Lung (tissue), 12 donors: ENCODE data around the gene ARSG. TPM values are rescaled to one million over a fixed set of nuclear protein-coding genes. Genes with fewer than 3 reads are reported as not detected.

Experiments
- ATAC-seq: fragments of 200-7000 bp; cut with Tn5 transposase; one replicate; pipeline ENCODE4 v1.9.1; 2020; ENCODE audit warnings: moderate number of reproducible peaks; ENCODE audit not compliant: insufficient read depth, low FRiP score
- DNase-seq, 3 donors: peaks; one replicate each; pipeline ENCODE4 v3.0.0-alpha.2; 2013 to 2017
- H3K27ac ChIP-seq, 2 donors: one replicate each; pipeline ENCODE4 v1.5.1; 2013; ENCODE audit warnings: mild to moderate bottlenecking in 2 of 2, moderate library complexity in 2 of 2, control low read depth in 1 of 2, inconsistent platforms in 1 of 2, low read depth in 1 of 2, low read length in 1 of 2
- H3K27me3 ChIP-seq, 3 donors: one replicate each; pipeline ENCODE4 v1.5.1; 2013; ENCODE audit warnings: low read length in 2 of 3; ENCODE audit not compliant: control insufficient read depth in 3 of 3, insufficient read depth in 3 of 3
- H3K36me3 ChIP-seq, 4 donors: one replicate each; pipeline ENCODE4 v1.5.1; 2013; ENCODE audit warnings: low read length in 4 of 4, mild to moderate bottlenecking in 1 of 4, moderate library complexity in 1 of 4; ENCODE audit not compliant: control insufficient read depth in 4 of 4, insufficient read depth in 4 of 4
- H3K4me1 ChIP-seq, 5 donors: one replicate each; pipeline ENCODE4 v1.5.1; 2013; ENCODE audit warnings: low read length in 5 of 5, mild to moderate bottlenecking in 2 of 5, moderate library complexity in 1 of 5; ENCODE audit not compliant: control insufficient read depth in 5 of 5, insufficient read depth in 5 of 5
- H3K4me3 ChIP-seq: one replicate; pipeline ENCODE4 v1.5.1; 2013; ENCODE audit warnings: mild to moderate bottlenecking, control low read depth, moderate library complexity
- H3K9ac ChIP-seq, 2 donors: one replicate each; pipeline ENCODE4 v1.5.1; 2013; ENCODE audit warnings: low read length in 2 of 2, control low read depth in 1 of 2; ENCODE audit not compliant: insufficient read depth in 1 of 2
- H3K9me3 ChIP-seq, 4 donors: one replicate each; pipeline ENCODE4 v1.5.1; 2013; ENCODE audit warnings: low read length in 3 of 4, mild to moderate bottlenecking in 1 of 4, moderate library complexity in 1 of 4; ENCODE audit not compliant: control insufficient read depth in 4 of 4, insufficient read depth in 3 of 4
- CTCF ChIP-seq: IDR thresholded peaks from 2 replicates; pipeline ENCODE4 v1.5.1; 2012; ENCODE audit warnings: mild to moderate bottlenecking; ENCODE audit errors: control extremely low read depth, extremely low read depth
- WGBS, 2 donors: extraction: QIAGEN DNeasy Blood & Tissue Kit; methylation state at CpG; one replicate each; pipeline ENCODE4 v1.1.7; 2013; 5-methylcytosine and 5-hydroxymethylcytosine counted together
- polyA plus RNA-seq, 2 donors: library from polyadenylated mRNA; stranded (reverse); fragments of 200-250 nt; gene quantifications; one replicate each; pipeline ENCODE4 v1.2.1, GENCODE V29; 2013
- total RNA-seq, 2 donors: library from RNA; depleted of rRNA in 1 of 2; stranded (reverse); fragments of >200 nt in 1 of 2; gene quantifications; one replicate each; pipeline ENCODE4 v1.2.1, GENCODE V29; 2014 to 2021
- donor health status: control.
- donor health status: control.
- donor health status: Bipolar disorder and iron deficiency.
- donor health status: healthy.
- donor health status: DM: yes; HTN: yes; CAD: no.

ARSG gene
- total and polyA plus RNA-seq, 4 donors = 1.5 to 9.3 (median 4.3) TPM

- no peak for TF ChIP-seq CTCF
- H3K9me3 ChIP-seq = no peaks in the 10 kb centered on the region
- H3K4me3 ChIP-seq = no peak overlapping the region
- H3K36me3 ChIP-seq = no peaks in the 10 kb centered on the region
- ATAC-seq (no peak), DNase-seq (no peak)
- peaks cover 0 to 46% (median 40%) of the 10 kb centered on the region in 3 donors for H3K27me3 ChIP-seq
- H3K27ac ChIP-seq = no peak overlapping the region
- WGBS, 2 donors = 98% methylated on average over 6 of the region's 6 CpGs
- H3K4me1 ChIP-seq = peaks cover 0 to 22% (median 8%) of the 10 kb centered on the region in 5 donors
- H3K9ac ChIP-seq = no peak overlapping the region
These were observed 2.3 kb downstream of the ARSG start for GRCh38 chr17:68293490-68294195.

- H3K9me3 ChIP-seq = no peaks in the 10 kb centered on the region
- H3K9ac ChIP-seq = no peak overlapping the region
- H3K4me1 ChIP-seq = peaks cover 0 to 22% (median 8%) of the 10 kb centered on the region in 5 donors
- no peaks in the 10 kb centered on the region for H3K36me3 ChIP-seq
- DNase-seq = peak in 1 of 3 donors; percentile 6
- no peak overlapping the region for H3K4me3 ChIP-seq
- 80 to 90% methylated on average over 3 of the region's 3 CpGs for WGBS, 2 donors
- ATAC-seq = no peak
- H3K27me3 ChIP-seq = peaks cover 0 to 41% (median 40%) of the 10 kb centered on the region in 3 donors
- TF ChIP-seq CTCF = no peak
- H3K27ac ChIP-seq = no peak overlapping the region
These were observed 2.9 kb downstream of the ARSG start for GRCh38 chr17:68294196-68294555.

- DNase-seq (no peak), ATAC-seq (no peak)
- Histone ChIP-seq H3K9ac (no peak overlapping the region), H3K4me1 (peaks cover 0 to 22% (median 8%) of the 10 kb centered on the region in 5 donors), H3K36me3 (no peaks in the 10 kb centered on the region), H3K27ac (no peak overlapping the region), H3K27me3 (peaks cover 0 to 40% (median 39%) of the 10 kb centered on the region in 3 donors), H3K4me3 (no peak overlapping the region), H3K9me3 (no peaks in the 10 kb centered on the region)
- TF ChIP-seq CTCF = no peak
- 94 to 98% methylated on average over 4 of the region's 4 CpGs for WGBS, 2 donors
These were observed 3.3 kb downstream of the ARSG start for GRCh38 chr17:68294617-68295016.
